ENCODE measurements around the gene TOMM22.

TOMM22 gene

DNA sequence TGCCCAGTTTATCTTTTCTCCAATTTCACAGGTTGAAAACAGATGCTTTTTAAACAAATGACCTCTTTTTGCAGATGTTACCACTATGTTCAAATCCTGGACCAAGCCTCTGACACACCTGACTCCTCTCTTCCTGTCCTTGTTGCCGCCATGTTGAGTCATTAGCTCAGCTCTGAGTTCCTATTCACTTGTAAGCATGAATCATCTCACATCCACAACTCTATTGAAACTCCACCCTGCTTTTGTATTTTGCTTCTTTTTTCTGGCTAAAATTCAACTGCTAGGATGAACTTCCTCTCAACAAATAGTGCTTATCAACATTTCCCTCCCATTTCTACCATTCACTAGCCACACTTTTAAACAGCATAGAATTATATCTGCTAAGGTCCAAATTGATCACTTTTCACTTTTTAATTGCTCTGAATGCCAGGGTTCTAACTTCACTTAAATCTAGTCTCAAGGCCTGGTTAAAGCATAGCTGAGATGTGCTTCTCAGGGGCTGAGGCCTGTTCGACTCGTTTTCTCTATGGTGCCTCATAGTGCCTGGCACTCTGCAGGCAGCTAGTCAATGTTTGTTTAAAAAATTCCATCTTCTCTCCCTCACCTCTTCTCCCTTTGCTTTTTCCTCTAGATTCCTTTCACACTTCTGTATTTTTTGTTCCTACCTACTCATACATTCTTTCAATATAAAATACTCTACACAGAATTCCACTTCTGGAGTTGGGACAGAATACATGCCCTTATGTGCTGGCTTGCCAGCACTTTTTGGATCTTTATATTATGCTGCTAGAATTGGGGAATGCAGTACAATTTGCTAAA is 15.1 kb downstream of the TOMM22 start:
- DNase-seq: no peak

DNA sequence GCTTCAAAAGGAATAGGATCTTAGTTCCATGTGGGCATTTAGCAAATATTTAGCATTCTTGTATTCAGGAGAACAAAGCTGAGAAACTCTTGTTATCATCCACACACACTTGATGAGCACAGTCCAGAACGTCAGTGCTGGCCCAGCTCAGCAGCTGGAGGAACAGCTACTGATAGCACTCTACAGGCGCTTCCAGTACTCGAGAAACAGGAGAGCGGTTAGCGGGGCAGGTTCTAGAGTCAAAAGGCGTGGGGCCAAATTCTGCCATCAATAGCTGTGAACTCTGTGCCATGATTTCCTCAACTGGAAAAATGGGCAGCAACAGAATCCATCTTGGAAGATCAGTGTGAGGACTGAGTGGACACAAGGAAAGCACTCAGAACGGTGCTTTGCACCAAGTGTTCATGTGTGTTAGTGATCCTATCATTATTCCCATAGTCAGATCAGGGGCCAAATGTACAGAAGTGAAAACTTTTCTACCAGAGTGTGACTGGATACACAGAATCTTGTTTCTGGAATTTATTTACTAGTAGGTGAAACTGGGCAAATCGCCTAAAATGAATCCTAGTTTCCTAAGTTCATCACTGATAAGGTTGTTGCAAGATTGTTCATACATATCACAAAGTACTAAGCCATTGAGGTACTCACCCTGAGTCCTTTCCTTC is 15.8 kb downstream of the TOMM22 start:
- DNase-seq: no peak

DNA sequence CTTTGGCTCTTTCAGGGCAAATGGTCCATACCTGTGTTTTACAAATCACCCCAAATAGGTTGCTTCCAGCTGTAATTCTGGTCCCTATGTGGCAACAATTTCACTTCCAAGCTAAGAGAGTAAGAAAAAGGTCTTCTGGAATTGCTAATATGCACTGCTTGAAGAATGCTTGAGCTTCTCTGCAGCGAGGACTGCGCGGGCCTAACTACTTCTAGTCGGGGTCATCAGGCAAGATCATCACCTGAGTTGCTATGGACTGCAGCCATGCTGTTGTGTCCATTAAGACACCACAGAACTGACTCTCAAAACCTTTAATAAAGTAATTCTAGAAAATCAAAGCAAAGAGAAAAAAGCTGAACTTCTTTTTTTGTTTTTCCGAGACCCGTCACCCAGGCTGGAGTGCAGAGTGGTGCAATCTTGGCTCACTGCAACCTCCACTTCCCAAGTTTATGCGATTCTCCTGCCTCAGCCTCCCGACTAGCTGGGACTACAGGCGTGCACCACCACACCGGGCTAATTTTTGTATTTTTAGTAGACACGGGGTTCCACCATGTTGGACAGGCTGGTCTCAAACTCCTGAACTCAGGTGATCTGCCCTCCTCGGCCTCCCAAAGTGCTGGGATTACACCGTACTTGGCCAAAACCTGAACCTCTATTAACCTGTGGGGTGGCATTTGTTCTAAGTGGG is 16.8 kb downstream of the TOMM22 start:
- DNase-seq: no peak

- DNase-seq: peak in 1 of 6 experiments; percentile 34
Measured at GRCh38 chr22:38699143-38699542, 17.4 kb downstream of the TOMM22 start.

GRCh38 chr22:38699784-38700183 is 18.0 kb downstream of the TOMM22 start:
- DNase-seq: no peak

DNA sequence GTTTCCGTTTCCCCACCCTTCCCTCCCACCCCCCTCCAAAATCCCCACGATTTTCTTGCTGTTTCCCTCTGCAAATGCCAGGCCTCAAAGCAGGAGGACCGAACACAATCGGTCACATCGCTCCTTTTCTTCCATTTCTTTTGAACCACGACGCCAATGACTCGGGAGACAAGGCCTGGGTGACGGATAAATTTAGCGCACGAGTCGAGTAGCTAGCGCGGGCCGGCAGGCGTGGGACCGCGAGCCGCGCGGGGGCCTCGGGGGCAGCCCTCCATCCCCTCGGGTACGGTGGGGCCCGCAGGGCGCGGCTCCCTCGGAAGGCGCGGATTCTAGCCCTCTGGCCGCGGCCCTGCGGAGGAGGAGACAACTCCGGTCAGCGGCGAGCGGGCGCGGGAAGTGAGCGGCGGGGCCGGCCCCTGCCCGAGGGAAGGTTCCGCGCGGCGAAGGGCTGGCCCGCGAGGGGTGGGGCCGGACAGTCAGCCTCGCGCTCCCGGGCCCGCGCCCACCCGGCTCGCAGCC is 18.6 kb downstream of the TOMM22 start:
- peak in 4 of 6 experiments; percentile 54 to 71 (median 59) for DNase-seq

DNA sequence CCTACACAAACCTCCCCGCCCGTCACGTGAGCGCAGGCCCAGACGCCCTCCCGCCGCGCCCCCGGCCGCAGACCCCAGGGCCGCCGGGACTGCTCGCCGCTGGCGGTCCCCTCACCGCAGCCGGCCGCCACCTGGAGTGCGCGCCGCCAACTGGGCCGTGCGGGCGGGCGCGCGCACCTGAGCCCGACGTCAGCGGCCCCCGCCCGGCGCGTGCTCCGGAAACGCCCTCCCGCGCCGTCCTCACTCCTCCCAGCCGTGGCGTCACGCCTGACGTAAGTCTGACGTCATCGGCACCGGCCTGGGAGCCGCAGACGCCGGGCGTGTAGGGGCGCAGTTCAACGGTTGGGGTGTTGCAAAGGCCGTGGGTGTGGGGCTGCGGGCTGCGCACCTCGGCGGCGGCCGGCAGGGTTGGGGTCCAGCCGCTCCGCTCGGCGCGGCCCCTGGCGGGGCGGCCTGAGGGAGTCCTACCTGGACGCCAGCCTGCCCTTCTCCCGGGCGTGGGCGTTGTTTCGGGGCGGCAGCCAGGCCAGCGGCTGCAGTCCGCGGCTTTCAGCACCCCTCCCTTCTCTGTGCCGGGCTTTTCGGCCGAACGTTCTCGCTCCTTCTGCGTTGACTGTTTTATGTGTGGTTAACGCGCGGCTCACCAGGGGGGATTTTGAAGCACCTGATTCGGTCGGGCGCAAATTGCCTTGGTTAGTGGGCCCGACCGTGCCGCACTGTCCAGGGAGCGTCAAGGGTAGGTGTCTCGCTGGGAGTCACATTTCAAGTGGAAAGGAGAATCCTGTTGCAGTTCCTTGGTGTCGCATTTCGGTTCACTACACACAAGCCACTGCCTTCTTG is 19.3 kb downstream of the TOMM22 start, which contains the start of gene JOSD1:
TSS of gene JOSD1 (minus strand) at position 155 of the 840 bp plus-strand sequence. CDS start 956 bp downstream, outside the sequence.
- DNase-seq: peak; percentile 95 to 98 (median 97)

DNA sequence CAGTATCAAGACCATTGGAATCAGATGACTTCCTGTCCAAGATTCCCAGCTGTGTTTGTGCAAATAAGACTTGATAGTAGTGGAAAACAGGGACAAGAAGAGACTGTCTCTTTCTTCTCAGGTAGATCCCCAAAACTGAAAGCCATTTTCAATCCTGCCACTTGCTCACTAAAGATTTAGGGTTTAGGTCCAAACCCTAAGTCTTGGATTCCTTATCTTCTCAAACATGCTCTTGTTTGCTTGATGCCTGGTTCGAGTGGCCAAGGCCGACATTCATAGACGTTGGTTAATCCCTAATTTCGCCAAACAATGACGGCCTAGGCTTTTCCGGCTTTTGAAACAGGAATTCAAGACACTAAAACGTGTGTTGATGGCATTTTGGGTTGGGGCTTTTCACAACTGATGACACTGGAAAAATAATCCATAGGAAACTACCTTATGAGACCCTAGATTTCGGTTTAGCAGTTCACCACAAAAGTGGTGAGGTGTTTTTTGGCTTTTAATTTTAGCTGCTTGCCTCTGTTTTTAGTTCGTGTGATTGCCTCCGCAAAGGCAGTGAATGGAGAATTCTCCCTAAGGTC is 23.0 kb downstream of the TOMM22 start:
- no peak for DNase-seq

GRCh38 chr22:38705235-38706100 is 23.7 kb downstream of the TOMM22 start, which contains the start of gene GTPBP1:
Gene GTPBP1, plus strand, starts transcription at chr22:38705944. Its CDS starts 12 bp downstream, at chr22:38705956.
- DNase-seq: peak; percentile 95 to 100 (median 98)

GRCh38 chr22:38706101-38706900 is 24.5 kb downstream of the TOMM22 start:
- DNase-seq: peak in 3 of 6 experiments; percentile 33 to 54 (median 47)

DNA sequence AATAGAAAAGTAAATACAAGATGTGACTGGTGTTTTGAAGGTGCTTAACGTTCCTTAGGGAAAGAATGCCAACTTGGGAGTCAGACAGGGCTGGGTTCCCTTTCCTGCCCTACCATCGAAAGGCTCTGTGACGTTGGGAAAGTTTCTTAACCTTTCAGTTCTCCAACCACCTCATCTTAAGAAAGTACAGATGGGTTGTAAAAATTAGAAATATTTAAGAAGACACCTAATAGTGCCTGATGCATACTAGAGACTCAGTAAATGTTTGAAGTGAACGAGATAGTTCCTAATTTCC is 25.1 kb downstream of the TOMM22 start:
- DNase-seq: no peak

DNA sequence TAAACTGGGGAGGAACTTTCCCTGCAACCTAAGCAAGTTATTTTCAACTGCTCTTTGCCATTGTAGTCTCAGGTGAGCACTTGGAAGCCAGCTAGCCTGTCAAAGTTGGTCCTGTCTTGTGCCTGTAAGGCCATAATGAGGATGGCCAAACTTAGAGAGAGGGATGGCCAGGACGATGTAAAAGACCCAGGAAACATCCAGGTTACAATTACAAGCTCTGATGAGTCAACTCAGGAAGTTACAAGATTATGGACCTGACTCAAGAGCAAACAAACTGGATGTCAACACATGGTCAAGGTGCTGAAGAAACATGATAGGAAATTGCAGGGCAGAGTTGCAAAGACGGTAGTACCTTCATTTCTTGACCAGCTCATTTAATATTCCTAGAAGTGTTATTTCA is 25.6 kb downstream of the TOMM22 start:
- no peak for DNase-seq

- no peak for DNase-seq
Measured at GRCh38 chr22:38707984-38708383, 26.2 kb downstream of the TOMM22 start.

- no peak for DNase-seq
Measured at GRCh38 chr22:38709306-38709705, 27.5 kb downstream of the TOMM22 start.

- no peak for DNase-seq
Measured at GRCh38 chr22:38710351-38710750, 28.6 kb downstream of the TOMM22 start.

- no peak for DNase-seq
Measured at GRCh38 chr22:38710866-38711265, 29.1 kb downstream of the TOMM22 start.

DNA sequence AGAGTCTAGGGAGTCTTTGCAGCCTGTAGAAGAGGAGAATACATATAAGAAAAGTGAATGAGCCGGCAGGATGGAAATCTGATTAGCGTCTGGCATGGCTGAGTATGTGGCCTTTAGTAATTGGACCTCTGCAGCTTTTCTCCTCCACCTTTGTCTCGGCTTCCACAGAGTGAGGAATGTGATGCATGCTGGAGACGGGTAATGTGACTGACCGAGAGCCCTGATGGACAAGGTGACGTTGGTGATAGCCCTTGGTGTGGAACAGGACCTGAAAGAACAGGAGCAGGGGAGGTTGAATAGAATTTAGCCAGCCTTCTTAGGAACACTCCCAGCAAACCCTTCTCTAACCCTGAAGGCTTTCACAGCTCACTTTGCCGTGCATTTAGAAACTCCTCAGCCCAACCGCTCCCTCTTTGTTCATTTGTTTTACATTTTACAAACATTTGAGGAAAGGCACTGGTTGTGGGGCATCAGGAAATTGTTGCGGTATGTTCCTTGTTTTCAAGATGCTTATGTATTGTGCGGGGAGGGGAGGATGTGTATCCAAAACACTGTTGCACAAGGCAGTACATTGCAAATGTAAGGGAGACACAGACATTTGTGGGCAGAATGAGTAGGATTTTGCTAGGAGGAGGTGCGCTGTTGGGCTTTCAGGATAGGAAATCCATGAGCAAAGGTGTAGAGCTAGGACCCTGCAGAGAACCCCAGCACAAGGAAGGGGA is 30.9 kb downstream of the TOMM22 start:
- DNase-seq: no peak

DNA sequence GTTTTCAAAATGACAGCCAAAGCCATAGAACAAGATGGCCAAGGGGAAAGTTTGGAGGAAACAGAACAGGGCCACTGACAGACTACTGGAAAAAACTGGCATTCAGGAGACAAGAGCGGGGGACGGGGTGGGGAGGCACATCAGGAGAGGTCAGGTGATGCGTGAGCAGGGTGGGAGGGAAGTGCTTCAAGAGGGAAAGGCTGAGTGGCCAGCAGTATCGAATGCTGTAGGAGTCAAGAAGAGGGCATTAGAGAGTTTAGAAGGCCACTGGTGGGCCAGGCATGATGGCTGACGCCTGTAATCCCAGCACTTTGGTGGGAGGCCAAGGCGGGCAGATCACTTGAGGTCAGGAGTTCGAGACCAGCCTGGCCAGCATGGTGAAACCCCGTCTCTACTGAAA is 32.2 kb downstream of the TOMM22 start:
- DNase-seq: no peak

DNA sequence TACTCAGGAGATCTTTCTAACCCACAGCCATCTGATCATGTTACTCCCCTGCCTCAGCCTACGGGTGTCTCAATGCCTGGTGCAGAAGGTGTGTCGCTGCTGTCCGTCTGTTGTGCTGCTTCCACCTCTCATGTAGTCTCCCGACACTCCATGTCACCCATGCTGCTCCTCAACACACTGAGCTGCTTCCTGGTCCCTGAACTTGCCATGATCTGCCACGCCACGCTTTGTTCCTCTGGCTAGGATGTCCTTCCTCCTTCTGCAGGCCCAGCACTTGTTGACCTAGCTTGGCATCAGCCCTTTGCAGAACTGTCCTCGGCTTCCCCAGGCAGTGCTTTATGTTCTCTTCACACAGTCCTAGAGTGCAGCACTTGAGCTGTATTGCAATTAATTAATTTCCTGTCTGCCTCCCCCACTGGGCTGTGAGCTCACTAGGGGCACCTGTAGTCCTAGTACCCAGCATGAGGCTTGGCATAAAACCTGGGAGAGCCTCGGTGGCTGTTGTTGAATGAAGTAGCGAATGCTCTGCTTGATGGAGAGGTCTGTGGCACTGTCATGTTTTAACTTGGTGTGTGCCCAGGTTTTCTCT is 33.5 kb downstream of the TOMM22 start:
- no peak for DNase-seq
